Omental fat pad (tissue), 4 donors: Measurements from ENCODE around the gene MRM1. TPM values are rescaled to one million over a fixed set of nuclear protein-coding genes. Genes with fewer than 3 reads are reported as not detected.

Experiments used
- ATAC-seq: fragments of 150-250 bp; one replicate; pipeline ENCODE4 v1.9.1; 2016; ENCODE audit warnings: mild to moderate bottlenecking, moderate library complexity; ENCODE audit not compliant: low FRiP score
- DNase-seq: peaks from one replicate; pipeline ENCODE4 v3.0.0-alpha.2; 2019; ENCODE audit warnings: low spot score
- total RNA-seq, 4 donors: library from RNA; depleted of rRNA; stranded (reverse); fragments of >200 nt; gene quantifications; one replicate each; pipeline ENCODE4 v1.1.0, GENCODE V29; 2016
- TF ChIP-seq, protein P1 (sequence below), 3 donors: fragments of 450-650 bp; IDR thresholded peaks; one replicate each; pipeline ENCODE4 v1.5.1; 2016 to 2017; ENCODE audit warnings: antibody characterized with exemption in 3 of 3, mild to moderate bottlenecking in 3 of 3, moderate library complexity in 2 of 3

The MRM1 gene
- total RNA-seq, 4 donors from 2014 or later, result 5.3 to 8.2 (median 5.6) TPM

DNA sequence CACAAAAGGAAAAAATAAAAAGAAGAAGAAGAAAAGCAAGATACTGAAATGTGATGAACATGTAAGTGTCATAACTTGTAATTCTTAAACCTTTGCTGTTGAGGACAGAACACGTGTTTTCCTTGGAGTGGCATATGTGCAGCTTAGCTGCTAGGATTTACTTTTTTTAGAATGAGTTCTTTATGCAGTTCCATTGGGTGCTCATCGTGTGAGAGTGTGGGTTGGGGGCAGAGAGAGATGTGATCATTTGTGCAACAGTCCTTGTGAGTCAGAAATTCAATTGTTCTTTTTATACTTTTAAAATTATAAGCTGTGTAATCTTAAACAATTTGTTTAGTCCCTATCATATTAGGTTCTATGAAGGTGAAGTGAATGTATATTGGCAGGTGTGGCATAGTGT, 15.2 kb upstream of the MRM1 start:
- DNase-seq, result no peak
- TF ChIP-seq, protein P1, sequence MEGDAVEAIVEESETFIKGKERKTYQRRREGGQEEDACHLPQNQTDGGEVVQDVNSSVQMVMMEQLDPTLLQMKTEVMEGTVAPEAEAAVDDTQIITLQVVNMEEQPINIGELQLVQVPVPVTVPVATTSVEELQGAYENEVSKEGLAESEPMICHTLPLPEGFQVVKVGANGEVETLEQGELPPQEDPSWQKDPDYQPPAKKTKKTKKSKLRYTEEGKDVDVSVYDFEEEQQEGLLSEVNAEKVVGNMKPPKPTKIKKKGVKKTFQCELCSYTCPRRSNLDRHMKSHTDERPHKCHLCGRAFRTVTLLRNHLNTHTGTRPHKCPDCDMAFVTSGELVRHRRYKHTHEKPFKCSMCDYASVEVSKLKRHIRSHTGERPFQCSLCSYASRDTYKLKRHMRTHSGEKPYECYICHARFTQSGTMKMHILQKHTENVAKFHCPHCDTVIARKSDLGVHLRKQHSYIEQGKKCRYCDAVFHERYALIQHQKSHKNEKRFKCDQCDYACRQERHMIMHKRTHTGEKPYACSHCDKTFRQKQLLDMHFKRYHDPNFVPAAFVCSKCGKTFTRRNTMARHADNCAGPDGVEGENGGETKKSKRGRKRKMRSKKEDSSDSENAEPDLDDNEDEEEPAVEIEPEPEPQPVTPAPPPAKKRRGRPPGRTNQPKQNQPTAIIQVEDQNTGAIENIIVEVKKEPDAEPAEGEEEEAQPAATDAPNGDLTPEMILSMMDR (IDR thresholded peaks at IDR 0.05), result no peak
- ATAC-seq, result no peak

DNA sequence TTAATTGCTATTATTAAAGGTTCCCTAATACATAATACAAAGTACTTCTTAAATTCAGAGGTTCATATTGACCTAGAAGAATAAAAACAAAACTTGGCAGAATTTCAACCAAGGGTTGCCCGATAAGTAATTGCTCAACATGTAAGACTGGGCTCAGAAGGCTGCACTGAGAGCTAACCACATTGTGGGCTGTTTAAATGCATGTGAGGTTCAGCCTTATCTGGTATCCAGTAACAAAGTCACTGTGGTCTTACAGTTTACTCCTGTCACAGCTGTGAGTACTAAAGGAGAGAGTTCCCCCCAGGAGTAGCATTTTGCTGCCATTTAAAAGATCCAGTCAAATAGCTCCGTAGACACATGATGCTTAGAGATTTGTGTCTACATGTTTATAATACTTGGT, 11.3 kb upstream of the MRM1 start:
- DNase-seq (no peak), ATAC-seq (no peak)
- TF ChIP-seq, protein P1 (IDR thresholded peaks at IDR 0.05), result no peak

DNA sequence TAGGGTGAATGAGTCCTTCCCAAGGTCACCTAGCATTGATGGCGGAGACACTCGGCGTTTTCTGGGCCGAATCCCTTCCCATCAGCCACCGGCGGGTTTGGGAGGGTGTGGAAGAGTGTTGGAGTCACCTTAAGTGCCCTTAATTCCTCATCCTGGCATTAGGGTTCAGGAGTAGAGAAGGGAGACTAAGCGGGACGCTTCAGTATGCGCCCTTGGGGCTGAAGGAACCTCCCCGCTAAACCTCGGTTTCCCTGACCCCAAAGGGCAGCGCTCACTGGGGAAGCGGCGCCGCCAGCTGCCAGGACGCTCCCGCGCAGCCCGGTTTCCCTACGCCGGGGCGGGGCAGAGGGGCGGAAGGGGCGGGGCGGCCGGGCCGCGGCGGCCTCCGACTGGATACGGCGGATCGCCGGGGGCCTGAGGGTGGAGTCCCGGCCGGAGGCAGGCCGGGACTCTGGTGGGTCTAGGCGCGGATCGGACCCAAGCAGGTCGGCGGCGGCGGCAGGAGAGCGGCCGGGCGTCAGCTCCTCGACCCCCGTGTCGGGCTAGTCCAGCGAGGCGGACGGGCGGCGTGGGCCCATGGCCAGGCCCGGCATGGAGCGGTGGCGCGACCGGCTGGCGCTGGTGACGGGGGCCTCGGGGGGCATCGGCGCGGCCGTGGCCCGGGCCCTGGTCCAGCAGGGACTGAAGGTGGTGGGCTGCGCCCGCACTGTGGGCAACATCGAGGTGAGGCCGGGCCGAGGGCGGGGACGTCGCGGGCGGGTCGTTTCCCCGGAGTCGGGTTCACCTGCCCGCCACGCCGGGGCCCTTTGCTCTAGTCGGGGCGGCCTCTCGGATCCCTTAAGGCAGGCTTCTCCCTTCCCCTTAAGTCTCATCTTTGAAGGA, 9.7 kb upstream of the MRM1 start, which contains the start of gene DHRS11:
TSS of gene DHRS11 (plus strand) at position 446 of the 882 bp plus-strand sequence. CDS start at position 577, 131 bp downstream.
- DNase-seq, result peak; percentile 47

DNA sequence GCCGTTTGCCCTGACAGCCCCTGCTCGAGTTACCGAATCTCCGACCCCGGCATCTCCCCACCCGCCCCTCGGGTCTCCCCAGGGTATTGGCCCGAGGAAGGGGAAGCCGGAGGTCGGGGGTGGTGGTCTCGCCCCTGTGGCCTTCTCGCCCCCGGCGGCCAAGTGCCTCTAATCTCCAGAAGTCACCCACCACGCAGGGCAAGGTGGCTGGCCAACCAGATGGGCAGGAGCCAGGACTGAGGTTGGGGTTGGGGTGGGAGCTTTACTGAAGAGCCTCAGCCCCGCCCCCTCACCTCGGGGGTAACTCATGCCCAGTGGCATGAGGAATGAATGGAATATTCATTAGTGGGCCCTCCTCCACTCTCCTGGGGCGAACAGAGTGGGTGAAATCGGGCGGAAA, 9.1 kb upstream of the MRM1 start:
- no peak for DNase-seq
- ATAC-seq, result peak; percentile 67
- TF ChIP-seq, protein P1 (IDR thresholded peaks at IDR 0.05), result no peak

More for the DNA sequence above, 9.7 kb upstream of the MRM1 start, which contains the start of gene DHRS11:
- TF ChIP-seq, protein P1 (IDR thresholded peaks at IDR 0.05), result no peak
- peak; percentile 94 for ATAC-seq

DNA sequence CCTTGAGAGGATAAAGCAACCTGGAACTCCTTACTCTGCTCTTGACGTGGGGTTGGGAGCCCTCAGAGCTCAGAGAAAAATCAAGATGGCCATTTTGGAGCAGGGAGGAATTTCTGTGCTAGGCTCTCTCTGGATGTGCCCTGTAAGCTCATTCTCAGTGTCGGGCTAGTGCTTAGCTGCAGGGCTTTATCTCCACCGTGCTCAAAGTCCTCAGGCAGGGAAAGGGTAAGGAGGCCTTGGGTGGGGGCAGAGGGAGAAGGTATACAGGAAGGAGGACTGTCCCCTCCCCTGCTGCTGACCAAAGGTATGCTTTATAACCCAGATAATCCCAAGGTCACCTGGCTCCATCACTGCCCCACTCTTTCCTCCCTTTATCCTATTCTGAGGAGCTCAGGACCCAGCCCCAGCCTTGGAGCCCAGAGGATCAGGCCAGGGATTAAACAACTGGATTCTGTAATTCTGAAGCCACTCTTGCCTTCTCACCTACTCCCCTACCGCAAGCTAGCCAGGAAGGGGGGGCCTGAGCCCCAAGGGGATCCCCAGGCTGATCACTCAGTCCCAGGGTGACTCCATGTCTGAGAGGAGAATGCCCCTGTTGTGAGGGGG, 8.6 kb upstream of the MRM1 start:
- no peak for ATAC-seq

DNA sequence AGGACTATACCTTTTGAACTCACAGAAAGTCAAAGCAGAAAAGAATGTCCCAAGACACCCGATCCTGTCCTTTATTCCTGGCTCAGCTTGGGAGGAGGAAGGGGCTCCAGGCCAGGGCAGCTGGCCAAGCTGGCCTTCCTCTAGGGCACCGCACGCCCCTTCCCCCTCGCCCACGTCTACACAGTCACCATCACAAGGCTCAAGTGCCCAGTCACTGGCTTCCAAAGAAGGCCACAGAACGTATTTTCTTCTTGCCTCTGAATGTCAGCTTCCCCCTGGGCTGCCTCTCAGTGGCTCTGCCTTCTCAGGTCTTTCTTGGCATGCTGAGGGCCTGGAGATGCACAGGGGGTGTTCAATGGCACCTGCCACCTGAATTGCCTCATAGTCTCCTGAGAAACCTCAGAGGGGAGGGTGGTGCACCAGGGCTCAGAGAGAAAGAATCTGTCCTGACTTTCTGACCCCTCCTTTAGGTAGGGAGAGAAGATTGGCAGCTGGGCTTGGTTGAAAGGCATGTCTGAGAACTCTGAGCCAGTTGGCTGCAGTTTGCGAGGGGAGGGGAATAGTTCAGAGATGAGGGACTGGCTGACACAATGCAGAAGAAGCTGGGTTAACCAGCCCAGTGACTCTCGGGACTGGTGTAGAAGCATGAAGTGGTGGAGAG, 7.6 kb upstream of the MRM1 start:
- DNase-seq, result no peak
- ATAC-seq, result no peak

More for the DNA sequence above, 8.6 kb upstream of the MRM1 start:
- TF ChIP-seq, protein P1 (IDR thresholded peaks at IDR 0.05), result no peak
- no peak for DNase-seq

More for the DNA sequence above, 7.6 kb upstream of the MRM1 start:
- TF ChIP-seq, protein P1 (IDR thresholded peaks at IDR 0.05), result no peak
